Adipocyte (in vitro differentiated cells): ENCODE measurements around the gene CHSY1.

Source experiments
- DNase-seq: peaks from one replicate; pipeline ENCODE4 v3.0.0-alpha.2; 2015; ENCODE audit warnings: low read depth
- H3K27me3 ChIP-seq: replicated peaks from 2 replicates; pipeline ENCODE4 v1.7.0; 2013; ENCODE audit warnings: mild to moderate bottlenecking, low read length, moderate library complexity; ENCODE audit not compliant: control insufficient read depth, insufficient read depth
- H3K36me3 ChIP-seq: 2 replicates; pipeline ENCODE4 v1.7.0; 2013; ENCODE audit warnings: low read length, mild to moderate bottlenecking, moderate library complexity; ENCODE audit not compliant: control insufficient read depth, insufficient read depth, severe bottlenecking
- H3K4me1 ChIP-seq: 2 replicates; pipeline ENCODE4 v1.7.0; 2013; ENCODE audit warnings: mild to moderate bottlenecking, low read length, moderate library complexity; ENCODE audit not compliant: control insufficient read depth, insufficient read depth
- H3K4me3 ChIP-seq: 2 replicates; pipeline ENCODE4 v1.7.0; 2013; ENCODE audit warnings: mild to moderate bottlenecking, low read length, moderate library complexity
- H3K9ac ChIP-seq: 2 replicates; pipeline ENCODE4 v1.7.0; 2013; ENCODE audit warnings: mild to moderate bottlenecking, low read length, moderate library complexity
- H3K9me3 ChIP-seq: 2 replicates; pipeline ENCODE4 v1.7.0; 2013; ENCODE audit warnings: mild to moderate bottlenecking, low read length, moderate library complexity; ENCODE audit not compliant: control insufficient read depth

Gene CHSY1

GRCh38 chr15:101252836-101253235 is 988 bp upstream of the CHSY1 start:
- DNase-seq: no peak
- H3K9me3 ChIP-seq: no peaks in the 10 kb centered on the region
- H3K27me3 ChIP-seq: no peaks in the 10 kb centered on the region
- H3K4me1 ChIP-seq: peaks cover 13% of the 10 kb centered on the region
- peak overlapping the region; percentile 90 for H3K9ac ChIP-seq
- H3K4me3 ChIP-seq: peak overlapping the region; percentile 92
- no peaks in the 10 kb centered on the region for H3K36me3 ChIP-seq

- Histone ChIP-seq H3K27me3 (no peaks in the 10 kb centered on the region), H3K9me3 (no peaks in the 10 kb centered on the region)
Observed at GRCh38 chr15:101250873-101251829, 697 bp downstream of the CHSY1 start.

GRCh38 chr15:101250341-101250831 is 1.5 kb downstream of the CHSY1 start:
- Histone ChIP-seq H3K27me3 (no peaks in the 10 kb centered on the region), H3K36me3 (no peaks in the 10 kb centered on the region), H3K4me1 (peaks cover 13% of the 10 kb centered on the region), H3K9me3 (no peaks in the 10 kb centered on the region), H3K4me3 (peak overlapping the region; percentile 87), H3K9ac (peak overlapping the region; percentile 81)
- DNase-seq: peak; percentile 74

More at GRCh38 chr15:101250873-101251829, 697 bp downstream of the CHSY1 start:
- H3K9ac ChIP-seq: peak overlapping the region; percentile 90
- peaks cover 13% of the 10 kb centered on the region for H3K4me1 ChIP-seq
- no peaks in the 10 kb centered on the region for H3K36me3 ChIP-seq
- H3K4me3 ChIP-seq: peak overlapping the region; percentile 92
- peak; percentile 78 for DNase-seq

- no peaks in the 10 kb centered on the region for H3K9me3 ChIP-seq
- H3K36me3 ChIP-seq: no peaks in the 10 kb centered on the region
- no peaks in the 10 kb centered on the region for H3K27me3 ChIP-seq
- DNase-seq: no peak
- H3K4me3 ChIP-seq: no peak overlapping the region
- H3K9ac ChIP-seq: no peak overlapping the region
- peaks cover 13% of the 10 kb centered on the region for H3K4me1 ChIP-seq
Observed at GRCh38 chr15:101248274-101248673, 3.6 kb downstream of the CHSY1 start.

GRCh38 chr15:101246824-101247745 is 4.8 kb downstream of the CHSY1 start:
- DNase-seq: no peak
- H3K9ac ChIP-seq: no peak overlapping the region
- no peaks in the 10 kb centered on the region for H3K36me3 ChIP-seq
- peaks cover 7% of the 10 kb centered on the region for H3K4me1 ChIP-seq
- no peak overlapping the region for H3K4me3 ChIP-seq
- H3K9me3 ChIP-seq: no peaks in the 10 kb centered on the region
- no peaks in the 10 kb centered on the region for H3K27me3 ChIP-seq

GRCh38 chr15:101246391-101246790 is 5.5 kb downstream of the CHSY1 start:
- no peaks in the 10 kb centered on the region for H3K36me3 ChIP-seq
- H3K4me3 ChIP-seq: no peak overlapping the region
- H3K9me3 ChIP-seq: no peaks in the 10 kb centered on the region
- H3K4me1 ChIP-seq: peaks cover 7% of the 10 kb centered on the region
- no peaks in the 10 kb centered on the region for H3K27me3 ChIP-seq
- DNase-seq: no peak
- no peak overlapping the region for H3K9ac ChIP-seq

- DNase-seq: no peak
- Histone ChIP-seq H3K9me3 (no peaks in the 10 kb centered on the region), H3K4me3 (no peak overlapping the region), H3K9ac (no peak overlapping the region), H3K36me3 (no peaks in the 10 kb centered on the region), H3K4me1 (peaks cover 13% of the 10 kb centered on the region), H3K27me3 (no peaks in the 10 kb centered on the region)
Observed at GRCh38 chr15:101244889-101245668, 6.8 kb downstream of the CHSY1 start.

- H3K27me3 ChIP-seq: no peaks in the 10 kb centered on the region
- peak; percentile 24 for DNase-seq
- no peak overlapping the region for H3K9ac ChIP-seq
- no peak overlapping the region for H3K4me3 ChIP-seq
- H3K36me3 ChIP-seq: no peaks in the 10 kb centered on the region
- H3K4me1 ChIP-seq: peaks cover 16% of the 10 kb centered on the region
- no peaks in the 10 kb centered on the region for H3K9me3 ChIP-seq
Observed at GRCh38 chr15:101244036-101244781, 7.6 kb downstream of the CHSY1 start.

GRCh38 chr15:101243420-101243819 is 8.4 kb downstream of the CHSY1 start:
- no peak for DNase-seq
- H3K36me3 ChIP-seq: no peaks in the 10 kb centered on the region
- H3K27me3 ChIP-seq: no peaks in the 10 kb centered on the region
- H3K4me3 ChIP-seq: no peak overlapping the region
- H3K4me1 ChIP-seq: peaks cover 17% of the 10 kb centered on the region
- no peak overlapping the region for H3K9ac ChIP-seq
- H3K9me3 ChIP-seq: no peaks in the 10 kb centered on the region

- Histone ChIP-seq H3K9me3 (no peaks in the 10 kb centered on the region), H3K36me3 (no peaks in the 10 kb centered on the region), H3K4me1 (peaks cover 17% of the 10 kb centered on the region), H3K9ac (no peak overlapping the region), H3K4me3 (no peak overlapping the region), H3K27me3 (no peaks in the 10 kb centered on the region)
- DNase-seq: peak; percentile 18
Observed at GRCh38 chr15:101242999-101243336, 8.9 kb downstream of the CHSY1 start.
